Endothelial cell of umbilical vein (primary cell): Measurements from ENCODE around the gene GRK6. TPM values are rescaled to one million over a fixed set of nuclear protein-coding genes. Genes with fewer than 3 reads are reported as not detected.

Experiments used
- BruUV-seq: library from RNA; stranded (reverse); fragments of 400-500 nt; replicated peaks from 2 replicates; lab custom pipeline; 2021; lab: Mats Ljungman, UMichigan
- CTCF ChIA-PET: fragments of 300-600, 350-600 bp; sonication (Branson Sonifier 250); formaldehyde crosslinking; loops from one replicate; lab custom pipeline; 2021; ENCODE audit warnings: antibody characterized with exemption, inconsistent platforms; lab: Charles Lee
- POLR2A ChIA-PET: fragments of 300-600, 350-600 bp; sonication (Branson Sonifier 250); formaldehyde crosslinking; loops from one replicate; lab custom pipeline; 2021; ENCODE audit warnings: antibody characterized with exemption, inconsistent platforms; lab: Charles Lee
- DNase-seq: peaks from one replicate; pipeline ENCODE4 v3.0.0-alpha.2; 2011; ENCODE audit warnings: low read depth, low spot score
- FAIRE-seq: peaks from 2 replicates; lab custom pipeline; 2011; peaks lifted over from hg19 to GRCh38; lab: Jason Lieb, UNC
- H2AFZ ChIP-seq: 2 replicates; pipeline ENCODE4 v1.6.0; 2012; ENCODE audit warnings: low read depth, low read length, control low read depth, inconsistent platforms
- H3K27ac ChIP-seq: 2 replicates; pipeline ENCODE4 v1.5.1; 2011; ENCODE audit warnings: low read depth, mild to moderate bottlenecking, control low read depth, low read length, moderate library complexity; ENCODE audit not compliant: insufficient read depth
- H3K27me3 ChIP-seq, 2 experiments: 2 replicates each; pipeline versions ENCODE4 v1.6.0 to v1.6.1; 2011; ENCODE audit warnings: low read length in 2 of 2, mixed read lengths in 1 of 2; ENCODE audit not compliant: control insufficient read depth in 2 of 2, insufficient read depth in 2 of 2
- H3K36me3 ChIP-seq, 2 experiments: 2 replicates in 1 of 2; 3 replicates in 1 of 2; pipeline ENCODE4 v1.5.1; 2011; ENCODE audit warnings: low read length in 2 of 2, mild to moderate bottlenecking in 1 of 2, moderate library complexity in 1 of 2; ENCODE audit not compliant: control insufficient read depth in 2 of 2, insufficient read depth in 2 of 2; ENCODE audit errors: extremely low read depth in 1 of 2
- H3K4me1 ChIP-seq: 3 replicates; pipeline ENCODE4 v1.5.1; 2011; ENCODE audit warnings: mild to moderate bottlenecking, low read length; ENCODE audit not compliant: control insufficient read depth, insufficient read depth; ENCODE audit errors: extremely low read depth
- H3K4me2 ChIP-seq: 2 replicates; pipeline ENCODE4 v1.6.1; 2011; ENCODE audit warnings: low read length, control low read depth, mixed read lengths; ENCODE audit not compliant: insufficient read depth
- H3K4me3 ChIP-seq, 3 experiments: fragments of 200-600 bp in 1 of 3; sonication (generic), shearing (Covaris generic) in 1 of 3; replicated peaks in 1 of 3; 2 replicates each; pipeline ENCODE4 v1.5.1; 2011 to 2016; ENCODE audit warnings: control low read depth in 3 of 3, low read length in 3 of 3, mild to moderate bottlenecking in 2 of 3, inconsistent platforms in 1 of 3, low read depth in 1 of 3, moderate library complexity in 1 of 3; ENCODE audit not compliant: insufficient read depth in 1 of 3
- H3K79me2 ChIP-seq: 2 replicates; pipeline ENCODE4 v1.6.0; 2012; ENCODE audit warnings: low read length, inconsistent platforms; ENCODE audit not compliant: control insufficient read depth, insufficient read depth
- H3K9ac ChIP-seq: replicated peaks from 2 replicates; pipeline ENCODE3; 2011; ENCODE audit warnings: low read length, control low read depth; ENCODE audit not compliant: insufficient read depth; ENCODE audit errors: extremely low read depth
- H3K9me1 ChIP-seq: replicated peaks from 3 replicates; pipeline ENCODE4 v1.6.0; 2011; ENCODE audit warnings: mild to moderate bottlenecking, low read length; ENCODE audit not compliant: control insufficient read depth, insufficient read depth; ENCODE audit errors: extremely low read depth
- H3K9me3 ChIP-seq: replicated peaks from 2 replicates; pipeline ENCODE4 v1.5.1; 2012; ENCODE audit warnings: low read length, inconsistent platforms; ENCODE audit not compliant: control insufficient read depth, insufficient read depth
- H4K20me1 ChIP-seq: replicated peaks from 2 replicates; pipeline ENCODE3; 2011; ENCODE audit warnings: mild to moderate bottlenecking, low read length; ENCODE audit not compliant: control insufficient read depth, insufficient read depth; ENCODE audit errors: extremely low read depth
- CTCF ChIP-seq, 2 donors: IDR thresholded peaks; 1 replicate in 1 of 2; 2 replicates in 1 of 2; pipeline ENCODE4 v1.5.1; 2011; ENCODE audit warnings: low read length in 2 of 2, mild to moderate bottlenecking in 2 of 2, moderate library complexity in 2 of 2, control low read depth in 1 of 2, inconsistent platforms in 1 of 2, low read depth in 1 of 2; ENCODE audit not compliant: insufficient read depth in 1 of 2; ENCODE audit errors: extremely low read depth in 1 of 2
- EZH2 ChIP-seq: IDR thresholded peaks from 2 replicates; pipeline ENCODE4 v1.6.1; 2012; ENCODE audit warnings: borderline replicate concordance, low read depth, mild to moderate bottlenecking, moderate library complexity, low read length, inconsistent platforms; ENCODE audit not compliant: severe bottlenecking
- GATA2 ChIP-seq: IDR thresholded peaks from 2 replicates; pipeline ENCODE4 v1.7.0; 2011; ENCODE audit warnings: low read depth, mild to moderate bottlenecking, moderate library complexity, mixed read lengths, low read length; ENCODE audit not compliant: insufficient read length, insufficient read depth
- MAX ChIP-seq: IDR thresholded peaks from 2 replicates; pipeline ENCODE4 v1.6.1; 2011; ENCODE audit not compliant: insufficient read depth, insufficient read length
- MYC ChIP-seq: IDR thresholded peaks from one replicate; pipeline ENCODE4 v1.6.1; 2011; ENCODE audit warnings: mild to moderate bottlenecking, low read depth, low read length
- POLR2A ChIP-seq: IDR thresholded peaks from 2 replicates; pipeline ENCODE4 v1.6.1; 2012; ENCODE audit warnings: low read depth, mild to moderate bottlenecking, control low read depth, low read length
- POLR2AphosphoS5 ChIP-seq: IDR thresholded peaks from 2 replicates; pipeline ENCODE4 v1.6.1; 2012; ENCODE audit warnings: low read depth, mild to moderate bottlenecking, control low read depth, low read length, moderate library complexity; ENCODE audit not compliant: insufficient read depth
- dilution Hi-C: fragments of 300-500 bp; cut with MboI; formaldehyde crosslinking; loops from one replicate; pipeline ENCODE4 v1.15.0; 2019; ENCODE audit warnings: low sequenced_read_pairs; ENCODE audit not compliant: extremely low pct_ligation_motif_present
- intact Hi-C: fragments of 100-400 bp; cut with micrococcal nuclease; formaldehyde crosslinking; loops from one replicate; pipeline ENCODE4 v1.10.0; 2022
- polyA plus RNA-seq, 4 experiments: library from polyadenylated mRNA; depleted of rRNA in 3 of 4; stranded (reverse) in 3 of 4; unstranded in 1 of 4; fragments of >200 nt; gene quantifications; 2 replicates each; pipeline versions ENCODE4 v1.2.1 to v1.2.3, GENCODE V29; 2011 to 2012; ENCODE audit warnings: missing spikeins in 1 of 4
- total RNA-seq: library from RNA; stranded (reverse); gene quantifications from 2 replicates; pipeline ENCODE4 v1.2.3, GENCODE V29; 2021

Gene GRK6
- total and polyA plus RNA-seq, 2 donors (not counting 3 experiments of a cell fraction or from before 2014, with no cell fraction given), result 28.9 to 36.4 TPM

- Histone ChIP-seq H2AFZ (no peak overlapping the region), H3K9me3 (no peaks in the 10 kb centered on the region), H3K4me3 (no peak overlapping the region), H3K27me3 (no peaks in the 10 kb centered on the region), H3K4me1 (peaks cover 40% of the 10 kb centered on the region), H3K36me3 (peaks cover 23 to 44% of the 10 kb centered on the region in 2 experiments), H3K27ac (no peak overlapping the region), H3K9ac (no peak overlapping the region), H3K9me1 (no peaks in the 10 kb centered on the region), H3K4me2 (no peak overlapping the region), H3K79me2 (peaks cover 38% of the 10 kb centered on the region), H4K20me1 (no peaks in the 10 kb centered on the region)
- no peak for FAIRE-seq
- intact Hi-C loops (loop anchor here (10.0 kb wide), 2 partner anchors 624 to 956 kb away; partner anchors contain the start of genes N4BP3 and RNF44), dilution Hi-C loops (no loop called here)
- BruUV-seq, result no TSS peak
- TF ChIP-seq CTCF (IDR thresholded peaks at IDR 0.05; ENCODE audit: extremely low read depth in 1 of 2, insufficient read depth in 1 of 2, low read depth in 1 of 2, low read length in 2 of 2) (no peak), EZH2 (no peak), GATA2 (no peak), POLR2A (no peak), POLR2AphosphoS5 (no peak), MYC (no peak), MAX (peak; percentile 25)
- DNase-seq, result no peak
- ChIA-PET POLR2A (interaction anchor here (0.7 kb wide), 1 partner anchor 52 kb away, joined by 7 read pairs; no protein-coding TSS in a partner anchor), CTCF (interaction anchor here (0.6 to 5.3 kb wide), 8 partner anchors 11 to 100 kb away, joined by 3 to 58 read pairs (median 3); no protein-coding TSS in a partner anchor)
These were observed 64.0 kb downstream of the GRK6 start for GRCh38 chr5:177490311-177490991.
